DOHH2 (cell line): Measurements from ENCODE around the gene EGFLAM.

Experiments used
- CTCF ChIP-seq: fragments of 200-600 bp; sonication (generic); IDR thresholded peaks from one replicate; pipeline ENCODE4 v1.5.1; 2014; ENCODE audit warnings: antibody characterized with exemption, mild to moderate bottlenecking, low read depth, low read length; ENCODE audit not compliant: poor library complexity, severe bottlenecking
- EZH2phosphoT487 ChIP-seq: fragments of 200-600 bp; sonication (generic); IDR thresholded peaks from 2 replicates; pipeline ENCODE4 v1.6.1; 2017; ENCODE audit warnings: borderline replicate concordance, mild to moderate bottlenecking, antibody characterized with exemption, low read length, moderate library complexity, mixed read lengths

GRCh38 chr5:38466424-38467189, 208.2 kb downstream of the EGFLAM start:
- TF ChIP-seq CTCF (no peak), EZH2phosphoT487 (no peak)
